Stimulated activated CD8-positive, alpha-beta memory T cell treated with anti-CD3 and anti-CD28 coated beads, Interleukin-15, amount 100 ng/mL, for 48 hours (primary cell): Measurements from ENCODE around the gene LCE1D.

Experiments
- DNase-seq, 2 donors: peaks; one replicate each; pipeline ENCODE4 v3.0.0-alpha.2; 2020; ENCODE audit warnings: low read depth in 2 of 2

Gene LCE1D, protein sequence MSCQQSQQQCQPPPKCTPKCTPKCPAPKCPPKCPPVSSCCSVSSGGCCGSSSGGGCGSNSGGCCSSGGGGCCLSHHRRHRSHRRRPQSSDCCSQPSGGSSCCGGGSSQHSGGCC

DNA sequence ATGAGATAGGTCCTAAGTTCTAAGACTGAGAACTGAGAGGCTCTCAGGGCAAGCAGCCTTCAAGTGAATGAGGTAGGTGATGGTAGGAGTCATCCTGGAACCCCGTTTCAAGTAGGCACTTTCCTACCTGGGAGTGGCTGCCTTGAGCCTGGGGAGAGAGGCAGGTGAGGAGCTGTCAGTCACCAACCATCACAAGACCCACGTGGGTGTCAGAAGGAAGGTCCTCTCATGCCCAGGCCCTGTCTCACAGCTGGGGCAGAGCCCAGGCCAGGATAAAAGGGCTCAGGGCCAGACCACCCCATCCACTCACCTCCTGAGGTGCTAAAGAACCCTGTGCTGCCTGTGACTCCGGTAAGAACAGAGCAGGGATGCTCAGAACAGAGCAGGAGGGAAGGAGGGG is at the start of gene LCE1D:
TSS of gene LCE1D (plus strand) at position 301 of the 400 bp plus-strand sequence. CDS start 1,074 bp downstream, outside the sequence.
- DNase-seq: no peak

- DNase-seq: no peak
These were observed 48.7 kb upstream of the LCE1D start for GRCh38 chr1:152747831-152748230.

DNA sequence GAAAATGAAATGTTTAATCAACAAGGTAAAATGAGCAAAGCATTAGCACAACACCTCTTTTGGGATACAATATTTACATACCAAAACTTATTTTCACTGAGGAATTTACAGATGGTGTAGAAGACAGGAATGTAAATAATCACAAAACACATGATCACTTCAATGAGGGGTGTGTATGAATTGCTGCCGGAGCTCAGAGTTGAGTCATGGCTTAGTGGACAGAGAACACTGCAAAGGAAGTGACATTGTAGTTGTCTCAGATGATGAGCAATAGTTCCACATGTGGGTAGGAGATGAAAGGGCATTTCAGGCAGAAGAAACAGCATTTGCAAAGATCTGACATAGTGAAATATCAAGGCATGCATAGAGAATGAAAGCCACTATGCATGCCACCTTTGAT is 44.3 kb upstream of the LCE1D start:
- no peak for DNase-seq

- no peak for DNase-seq
These were observed 42.9 kb upstream of the LCE1D start for GRCh38 chr1:152753586-152753985.

- no peak for DNase-seq
These were observed 39.6 kb upstream of the LCE1D start for GRCh38 chr1:152756872-152757271.

- no peak for DNase-seq
These were observed 38.8 kb upstream of the LCE1D start, which contains the start of gene KPRP for GRCh38 chr1:152757747-152758146. Gene KPRP (plus strand): TSS chr1:152758025. CDS start chr1:152759589, 1,564 bp downstream.

DNA sequence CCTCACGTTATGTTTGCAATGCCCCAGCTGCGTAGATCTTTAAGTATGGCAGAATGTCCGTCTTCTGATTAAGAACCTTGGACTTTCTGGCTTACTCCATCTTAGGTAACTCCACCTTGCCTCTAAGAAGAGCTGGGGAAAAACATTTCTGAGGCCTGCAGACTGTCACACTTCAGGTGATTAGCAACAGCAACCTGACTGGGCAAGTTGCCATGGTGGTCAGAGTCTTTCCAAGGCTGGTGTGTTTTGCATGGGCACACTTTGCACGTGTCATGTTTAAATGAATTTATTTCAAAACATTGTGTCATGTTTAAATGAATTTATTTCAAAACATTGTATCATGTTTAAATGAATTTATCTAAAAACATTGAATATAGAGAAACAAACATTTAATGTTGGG is 37.9 kb upstream of the LCE1D start:
- no peak for DNase-seq

- no peak for DNase-seq
These were observed 36.9 kb upstream of the LCE1D start for GRCh38 chr1:152759453-152760173.

- no peak for DNase-seq
These were observed 35.9 kb upstream of the LCE1D start for GRCh38 chr1:152760551-152761190.

DNA sequence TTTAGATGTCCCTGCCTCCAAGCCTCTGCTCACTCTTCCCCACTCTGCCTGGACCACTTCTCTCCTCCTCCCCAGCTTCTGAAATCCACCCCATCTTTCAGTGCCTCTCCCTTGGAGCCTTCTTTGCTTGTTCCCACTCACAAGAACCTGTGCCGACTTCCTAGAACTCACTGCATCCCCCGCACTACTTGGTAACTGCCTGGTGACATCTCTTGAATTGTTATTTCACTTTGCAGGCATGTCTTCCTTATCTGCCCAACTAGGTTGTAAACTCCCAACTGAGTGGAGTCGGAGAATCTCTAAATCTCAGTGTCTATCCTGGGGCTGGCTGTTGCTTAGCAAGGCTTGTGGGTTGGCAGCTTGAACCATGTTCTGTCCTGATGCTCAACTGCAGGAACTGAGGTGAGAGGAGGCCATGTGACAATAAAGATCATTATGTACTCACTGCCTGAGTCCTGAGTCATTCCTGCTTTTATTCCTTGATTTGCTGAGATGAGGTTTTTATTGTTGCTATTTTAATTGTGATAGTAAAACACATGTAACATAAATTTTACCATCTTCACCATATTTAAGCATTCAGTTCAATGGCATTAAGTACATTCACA is 34.8 kb upstream of the LCE1D start:
- no peak for DNase-seq

- no peak for DNase-seq
These were observed 27.5 kb upstream of the LCE1D start for GRCh38 chr1:152768847-152769533.

- no peak for DNase-seq
These were observed 26.1 kb upstream of the LCE1D start for GRCh38 chr1:152770411-152770810.

DNA sequence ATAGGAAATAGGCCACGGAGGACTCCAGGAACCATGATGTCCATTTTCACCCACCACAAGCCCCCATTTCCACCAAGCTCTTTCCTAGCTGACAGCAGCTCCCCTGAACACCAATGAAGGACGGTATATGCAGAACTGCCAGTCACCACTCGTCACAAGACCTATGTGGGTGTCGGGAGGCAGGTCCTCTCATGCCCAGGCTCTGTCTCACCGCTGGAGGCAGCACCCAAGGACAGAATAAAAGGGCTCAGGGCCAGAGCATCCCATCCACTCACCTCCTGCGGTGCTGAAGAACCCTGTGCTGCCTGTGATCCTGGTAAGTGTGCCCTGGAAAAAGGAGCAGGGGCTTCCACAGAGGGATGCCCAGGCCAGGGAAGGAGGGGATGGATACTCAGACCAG is 21.6 kb upstream of the LCE1D start, which contains the start of gene LCE1F:
TSS of gene LCE1F (plus strand) at position 266 of the 400 bp plus-strand sequence. CDS start 1,232 bp downstream, outside the sequence.
- DNase-seq: no peak

DNA sequence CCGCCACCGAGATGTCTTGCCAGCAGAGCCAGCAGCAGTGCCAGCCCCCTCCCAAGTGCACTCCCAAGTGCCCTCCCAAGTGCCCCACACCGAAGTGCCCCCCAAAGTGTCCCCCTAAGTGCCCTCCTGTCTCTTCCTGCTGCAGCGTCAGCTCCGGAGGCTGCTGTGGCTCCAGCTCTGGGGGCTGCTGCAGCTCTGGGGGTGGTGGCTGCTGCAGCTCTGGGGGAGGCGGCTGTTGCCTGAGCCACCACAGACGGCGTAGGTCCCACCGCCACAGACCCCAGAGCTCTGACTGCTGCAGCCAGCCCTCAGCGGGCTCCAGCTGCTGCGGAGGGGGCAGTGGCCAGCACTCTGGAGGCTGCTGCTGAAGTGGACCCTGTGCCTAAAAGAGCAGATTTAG is 20.2 kb upstream of the LCE1D start:
- no peak for DNase-seq

- DNase-seq: no peak
These were observed 18.9 kb upstream of the LCE1D start for GRCh38 chr1:152777510-152778137.

GRCh38 chr1:152783095-152783494 is 13.4 kb upstream of the LCE1D start:
- no peak for DNase-seq

- DNase-seq: no peak
These were observed 10.4 kb upstream of the LCE1D start, which contains the start of gene LCE1E for GRCh38 chr1:152786077-152786476. Gene LCE1E (plus strand): TSS chr1:152786257. CDS start chr1:152787300, 1,043 bp downstream.

- DNase-seq: no peak
These were observed 835 bp upstream of the LCE1D start for GRCh38 chr1:152795686-152796085.

DNA sequence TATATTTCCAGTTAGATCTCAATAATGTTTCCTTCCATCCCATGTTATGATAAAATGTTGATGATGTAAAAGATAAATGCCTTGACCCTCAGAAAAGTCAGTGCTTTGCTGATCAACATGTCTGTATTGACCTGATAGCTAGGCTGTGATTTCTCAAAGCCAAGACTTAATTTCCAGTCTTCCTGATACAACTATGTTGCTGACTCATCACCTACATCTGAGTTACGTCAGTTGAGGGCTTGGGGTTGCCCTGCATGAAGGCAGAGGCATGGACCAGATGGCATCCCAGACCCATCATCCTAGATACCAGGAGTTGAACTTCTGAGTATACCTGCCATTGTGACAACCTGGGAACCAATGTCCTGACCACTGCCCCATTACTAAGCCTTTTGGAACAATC is 4.8 kb downstream of the LCE1D start:
- DNase-seq: no peak

DNA sequence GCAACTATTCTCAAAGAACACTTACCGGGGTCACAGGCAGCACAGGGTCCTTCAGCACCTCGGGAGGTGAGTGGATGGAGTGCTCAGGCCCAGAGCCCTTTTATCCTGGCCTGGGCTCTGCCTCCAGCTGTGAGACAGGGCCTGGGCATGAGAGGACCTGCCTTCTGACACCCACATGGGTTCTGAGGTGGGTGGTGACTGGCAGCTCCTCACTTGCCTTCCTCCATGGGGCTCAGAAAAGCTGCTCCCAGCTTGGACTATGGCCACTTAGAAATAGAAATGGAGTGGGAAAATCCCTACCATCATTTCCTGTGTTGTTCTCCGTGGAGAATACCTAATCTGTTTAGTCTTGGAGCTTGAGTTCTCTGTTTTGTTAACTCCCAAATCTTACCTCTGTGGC is 10.1 kb downstream of the LCE1D start, which contains the start of gene LCE1C:
TSS of gene LCE1C (minus strand) at position 76 of the 400 bp plus-strand sequence. CDS start 1,173 bp downstream, outside the sequence.
- DNase-seq: no peak

GRCh38 chr1:152811050-152811449 is 14.5 kb downstream of the LCE1D start:
- no peak for DNase-seq
